ENCODE results near the gene PKD1L1. TPM values are rescaled to one million over a fixed set of nuclear protein-coding genes. Genes with fewer than 3 reads are reported as not detected.

PKD1L1 gene
- total RNA-seq, 4 donors from 2014 or later, result 0.38 to 81.7 (median 0.82) TPM

DNA sequence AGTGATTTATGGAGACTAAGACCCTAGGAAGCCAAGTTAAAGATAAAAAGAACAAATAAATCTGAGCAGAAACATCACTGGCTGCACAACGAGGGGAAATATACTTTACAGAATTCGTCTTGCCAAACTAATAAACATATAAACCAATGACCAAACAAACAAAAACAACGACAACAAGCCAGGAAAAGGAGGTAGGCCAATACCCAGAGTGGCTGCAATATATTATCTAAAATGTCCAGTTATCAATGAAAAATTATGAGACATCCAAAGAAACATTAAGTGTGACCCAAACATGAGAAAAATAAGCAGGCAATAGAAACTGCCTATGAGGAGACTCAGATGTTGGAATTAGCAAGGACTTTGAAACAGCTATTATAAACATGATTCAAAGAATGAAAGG lies 81.0 kb downstream of the PKD1L1 start:
- ATAC-seq (ENCODE audit: low FRiP score) (no peak), DNase-seq (ENCODE audit: low spot score) (no peak)
- TF ChIP-seq, protein P1, sequence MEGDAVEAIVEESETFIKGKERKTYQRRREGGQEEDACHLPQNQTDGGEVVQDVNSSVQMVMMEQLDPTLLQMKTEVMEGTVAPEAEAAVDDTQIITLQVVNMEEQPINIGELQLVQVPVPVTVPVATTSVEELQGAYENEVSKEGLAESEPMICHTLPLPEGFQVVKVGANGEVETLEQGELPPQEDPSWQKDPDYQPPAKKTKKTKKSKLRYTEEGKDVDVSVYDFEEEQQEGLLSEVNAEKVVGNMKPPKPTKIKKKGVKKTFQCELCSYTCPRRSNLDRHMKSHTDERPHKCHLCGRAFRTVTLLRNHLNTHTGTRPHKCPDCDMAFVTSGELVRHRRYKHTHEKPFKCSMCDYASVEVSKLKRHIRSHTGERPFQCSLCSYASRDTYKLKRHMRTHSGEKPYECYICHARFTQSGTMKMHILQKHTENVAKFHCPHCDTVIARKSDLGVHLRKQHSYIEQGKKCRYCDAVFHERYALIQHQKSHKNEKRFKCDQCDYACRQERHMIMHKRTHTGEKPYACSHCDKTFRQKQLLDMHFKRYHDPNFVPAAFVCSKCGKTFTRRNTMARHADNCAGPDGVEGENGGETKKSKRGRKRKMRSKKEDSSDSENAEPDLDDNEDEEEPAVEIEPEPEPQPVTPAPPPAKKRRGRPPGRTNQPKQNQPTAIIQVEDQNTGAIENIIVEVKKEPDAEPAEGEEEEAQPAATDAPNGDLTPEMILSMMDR (IDR thresholded peaks at IDR 0.05), result no peak

DNA sequence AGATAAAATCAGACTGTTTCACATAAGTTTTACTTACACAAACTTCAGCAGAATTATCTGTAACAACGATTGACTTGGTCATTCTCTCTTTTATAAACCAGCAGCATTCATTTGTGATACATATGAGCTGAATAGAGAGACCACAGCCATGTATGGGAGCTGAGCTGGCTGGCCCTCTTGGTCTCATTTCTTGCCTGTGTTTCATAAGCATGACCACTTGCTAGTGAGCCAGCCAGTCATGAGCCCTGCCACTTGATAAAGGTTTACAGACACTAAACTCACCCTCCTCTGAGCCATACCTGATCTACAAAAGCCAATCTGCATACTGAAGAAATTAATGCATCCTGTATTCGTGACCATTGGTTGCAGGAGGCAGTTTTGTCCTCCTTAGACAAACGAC lies 82.1 kb downstream of the PKD1L1 start:
- no peak for ATAC-seq (ENCODE audit: low FRiP score)
- TF ChIP-seq, protein P1 (IDR thresholded peaks at IDR 0.05), result no peak
- DNase-seq (ENCODE audit: low spot score), result no peak

DNA sequence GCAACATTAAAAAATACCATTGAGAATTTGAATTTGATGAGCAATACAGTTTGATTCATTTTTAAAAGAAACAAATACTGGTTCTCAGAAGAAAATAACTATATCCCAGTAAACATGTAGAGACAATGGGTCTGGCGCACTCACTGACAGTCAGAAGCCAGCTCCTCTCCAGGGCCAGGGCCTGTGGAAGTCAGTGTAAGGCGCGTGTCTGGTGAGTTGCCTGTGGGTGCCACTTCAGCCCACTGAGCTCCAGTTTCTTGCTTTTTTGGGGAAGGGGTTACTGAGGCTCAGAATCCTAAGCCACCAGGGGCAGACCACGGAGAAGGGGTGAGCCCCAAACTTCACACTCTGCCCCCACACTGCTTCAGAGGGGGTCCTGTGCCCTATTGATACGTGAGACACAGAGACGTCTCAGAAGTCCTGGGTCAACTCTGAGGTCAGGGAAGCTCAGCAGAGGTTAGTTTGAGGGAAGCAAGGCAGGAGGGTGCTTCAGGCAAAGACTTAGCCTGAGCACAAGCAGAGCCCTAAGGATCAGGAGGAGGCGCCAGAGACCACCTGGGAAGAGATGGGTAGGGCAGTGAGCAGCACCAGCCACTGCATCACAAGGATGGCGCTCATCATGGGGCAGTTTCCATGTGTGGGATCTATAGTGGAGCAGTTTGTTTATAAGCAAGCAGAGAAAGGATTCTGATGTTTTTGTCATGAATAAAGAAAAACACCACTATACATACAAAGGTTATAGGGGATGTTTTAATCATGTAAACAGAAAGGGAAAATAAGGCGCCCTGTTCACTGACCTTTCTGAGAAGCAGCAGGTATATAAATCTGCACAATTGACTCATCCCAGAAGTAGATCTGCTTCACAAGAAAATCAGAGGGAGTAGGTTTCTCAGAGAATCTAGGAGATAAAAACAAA lies 95.7 kb downstream of the PKD1L1 start:
- ATAC-seq (ENCODE audit: low FRiP score) (no peak), DNase-seq (ENCODE audit: low spot score) (no peak)
- TF ChIP-seq, protein P1 (IDR thresholded peaks at IDR 0.05), result no peak

DNA sequence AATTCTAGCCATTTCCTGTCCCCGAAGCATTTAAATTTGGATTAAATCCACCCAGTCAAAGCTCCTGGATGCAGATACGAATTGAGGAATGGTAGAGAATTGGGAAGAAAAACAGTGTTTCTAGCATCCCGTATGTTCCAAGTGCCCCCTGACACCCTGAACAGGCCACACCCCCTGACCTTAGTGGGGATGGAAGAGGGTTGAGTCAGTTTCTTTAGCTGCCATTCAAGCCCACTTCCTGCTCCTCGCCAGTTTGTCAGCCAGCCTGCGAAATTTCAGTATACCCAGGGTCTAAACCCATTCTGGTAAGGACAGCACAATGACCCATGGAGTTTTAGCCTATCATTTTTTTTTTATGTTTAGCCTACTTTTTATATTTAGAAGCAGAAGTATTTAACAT lies 101.1 kb downstream of the PKD1L1 start:
- TF ChIP-seq, protein P1 (IDR thresholded peaks at IDR 0.05), result no peak
- ATAC-seq (ENCODE audit: low FRiP score), result no peak

DNA sequence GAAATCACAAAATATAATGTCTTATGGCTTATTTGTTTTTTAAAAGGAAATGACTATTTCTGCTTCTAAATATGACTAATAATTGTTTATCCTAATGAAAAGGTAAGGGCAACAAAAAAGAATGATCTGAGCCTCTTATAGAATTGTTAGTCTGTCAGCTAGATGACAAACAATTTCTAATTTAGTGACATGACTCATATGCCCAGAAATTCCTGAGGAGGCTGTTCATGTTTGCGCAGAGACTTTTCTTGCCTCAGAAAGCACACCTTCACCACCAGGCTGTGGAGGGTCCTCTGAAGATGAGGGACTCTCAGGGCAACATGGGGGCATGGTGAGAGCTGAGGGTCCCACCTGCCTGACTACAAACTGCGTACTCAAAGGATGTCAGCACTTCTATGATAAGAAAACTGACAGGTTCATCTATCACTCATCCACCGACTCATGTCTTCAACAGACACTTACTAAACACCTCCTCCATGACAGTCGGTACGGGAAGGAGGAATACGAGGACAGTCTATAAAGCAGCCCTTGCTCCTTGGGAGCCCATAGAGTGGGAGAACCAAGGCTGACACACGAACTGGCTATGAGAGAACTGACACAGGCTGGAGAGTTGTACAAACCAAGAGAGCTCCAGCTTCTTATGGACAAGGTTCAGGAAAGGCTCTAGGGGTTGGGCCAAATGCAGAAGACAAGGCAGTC lies 102.0 kb downstream of the PKD1L1 start:
- ATAC-seq (ENCODE audit: low FRiP score) (no peak), DNase-seq (ENCODE audit: low spot score) (no peak)
- TF ChIP-seq, protein P1 (IDR thresholded peaks at IDR 0.05), result no peak

More for the DNA sequence above, 101.1 kb downstream of the PKD1L1 start:
- no peak for DNase-seq (ENCODE audit: low spot score)

DNA sequence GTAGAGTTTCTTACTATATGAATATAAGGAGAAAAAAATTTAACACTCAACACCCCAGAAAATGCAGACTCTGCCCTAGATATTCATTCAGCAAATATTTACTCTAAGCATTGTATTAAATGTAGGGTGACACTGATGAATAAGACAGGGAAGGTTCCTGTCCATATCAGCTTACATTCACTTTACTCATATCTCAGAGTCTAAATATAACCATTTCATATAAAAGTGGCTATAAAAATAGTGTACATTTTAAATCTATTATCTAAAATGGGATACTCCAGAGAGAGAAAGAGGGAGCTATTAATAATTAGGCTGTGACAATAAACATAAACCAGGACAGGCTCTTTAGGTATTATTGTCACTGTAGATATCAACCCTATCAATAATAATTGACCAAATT lies 104.0 kb downstream of the PKD1L1 start:
- TF ChIP-seq, protein P1 (IDR thresholded peaks at IDR 0.05), result no peak
- ATAC-seq (ENCODE audit: low FRiP score), result no peak
- no peak for DNase-seq (ENCODE audit: low spot score)
